ENCODE data around the gene NUP210L.

- TF ChIP-seq, protein P1, sequence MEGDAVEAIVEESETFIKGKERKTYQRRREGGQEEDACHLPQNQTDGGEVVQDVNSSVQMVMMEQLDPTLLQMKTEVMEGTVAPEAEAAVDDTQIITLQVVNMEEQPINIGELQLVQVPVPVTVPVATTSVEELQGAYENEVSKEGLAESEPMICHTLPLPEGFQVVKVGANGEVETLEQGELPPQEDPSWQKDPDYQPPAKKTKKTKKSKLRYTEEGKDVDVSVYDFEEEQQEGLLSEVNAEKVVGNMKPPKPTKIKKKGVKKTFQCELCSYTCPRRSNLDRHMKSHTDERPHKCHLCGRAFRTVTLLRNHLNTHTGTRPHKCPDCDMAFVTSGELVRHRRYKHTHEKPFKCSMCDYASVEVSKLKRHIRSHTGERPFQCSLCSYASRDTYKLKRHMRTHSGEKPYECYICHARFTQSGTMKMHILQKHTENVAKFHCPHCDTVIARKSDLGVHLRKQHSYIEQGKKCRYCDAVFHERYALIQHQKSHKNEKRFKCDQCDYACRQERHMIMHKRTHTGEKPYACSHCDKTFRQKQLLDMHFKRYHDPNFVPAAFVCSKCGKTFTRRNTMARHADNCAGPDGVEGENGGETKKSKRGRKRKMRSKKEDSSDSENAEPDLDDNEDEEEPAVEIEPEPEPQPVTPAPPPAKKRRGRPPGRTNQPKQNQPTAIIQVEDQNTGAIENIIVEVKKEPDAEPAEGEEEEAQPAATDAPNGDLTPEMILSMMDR (IDR thresholded peaks at IDR 0.05), result no peak
- TF ChIP-seq POLR2A (IDR thresholded peaks at IDR 0.05), result no peak
Observed at GRCh38 chr1:154091706-154092105, 63.2 kb downstream of the NUP210L start.

Data from thyroid gland (tissue), 4 donors.